Stimulated activated CD8-positive, alpha-beta memory T cell treated with anti-CD3 and anti-CD28 coated beads, Interleukin-7, amount 100 ng/mL, for 24 hours (primary cell): ENCODE results near the gene RNASE11.
"Not testable (repeated sequence)": the region's sequence is repeated elsewhere in the genome, so short reads cannot be mapped to it uniquely, and the experiment has no call there.

Experiments
- DNase-seq: peaks from one replicate; pipeline ENCODE4 v3.0.0-alpha.2; 2020; ENCODE audit warnings: low read depth

RNASE11 gene

DNA sequence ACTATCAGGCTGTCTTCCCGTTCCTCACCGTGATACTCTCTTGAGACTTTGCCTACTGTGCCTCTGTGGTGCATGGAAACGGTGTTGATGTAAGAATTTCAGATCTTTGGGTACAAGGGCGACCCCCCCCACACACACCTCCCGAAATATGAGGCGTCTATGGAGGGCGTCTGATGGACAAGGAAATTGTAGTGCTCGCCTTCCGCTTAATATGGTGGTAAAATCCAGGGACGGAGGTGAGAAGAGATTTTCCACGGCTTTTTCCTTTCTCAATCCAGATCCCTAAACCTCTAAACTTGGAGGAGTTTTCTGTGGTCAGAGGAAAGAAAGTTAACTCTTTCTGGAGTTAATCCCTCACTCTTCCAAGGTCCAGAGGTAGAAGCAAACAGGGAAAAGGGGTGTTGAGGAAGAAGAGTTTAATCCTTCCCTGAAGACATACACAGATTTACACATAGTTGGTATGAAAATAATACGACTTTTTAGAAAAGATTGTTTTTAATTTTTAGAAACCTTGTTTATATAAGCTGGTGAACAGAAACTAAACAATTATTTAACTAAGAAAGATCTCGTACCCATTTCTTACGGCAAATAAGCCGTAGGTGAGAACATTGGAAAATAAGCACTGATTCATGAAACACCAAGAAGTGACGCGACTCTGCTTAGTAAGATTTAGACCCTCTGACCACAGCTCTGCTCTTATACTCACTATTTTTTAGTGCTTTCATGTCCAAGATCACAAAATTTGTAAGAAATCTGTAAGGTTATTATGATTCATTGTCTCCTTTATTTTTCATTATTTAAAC lies 26.4 kb upstream of the RNASE11 start:
- no peak for DNase-seq

- DNase-seq = peak; percentile 67
Observed at GRCh38 chr14:20613094-20614037, 25.6 kb upstream of the RNASE11 start.

DNA sequence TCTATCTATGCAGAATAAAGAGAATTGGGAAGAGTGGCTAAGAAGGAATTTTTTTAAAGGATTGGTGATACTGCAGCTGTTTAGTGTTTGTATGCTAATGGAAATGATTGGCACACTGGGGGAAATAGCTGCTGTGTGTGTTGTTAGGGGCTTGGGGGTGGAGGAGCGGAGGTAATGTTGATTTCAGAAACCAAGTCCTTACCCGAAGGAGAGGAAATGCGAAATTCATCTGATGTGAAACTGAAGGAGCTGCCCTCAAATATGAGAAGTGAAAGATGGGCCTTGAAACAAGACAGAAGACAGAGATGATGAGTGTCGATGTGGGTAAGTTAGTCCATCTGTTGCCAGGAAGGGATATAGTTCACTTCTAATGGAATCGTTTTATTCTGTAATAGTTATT lies 24.6 kb upstream of the RNASE11 start:
- DNase-seq = no peak

- DNase-seq = no peak
Observed at GRCh38 chr14:20611277-20611676, 23.5 kb upstream of the RNASE11 start.

DNA sequence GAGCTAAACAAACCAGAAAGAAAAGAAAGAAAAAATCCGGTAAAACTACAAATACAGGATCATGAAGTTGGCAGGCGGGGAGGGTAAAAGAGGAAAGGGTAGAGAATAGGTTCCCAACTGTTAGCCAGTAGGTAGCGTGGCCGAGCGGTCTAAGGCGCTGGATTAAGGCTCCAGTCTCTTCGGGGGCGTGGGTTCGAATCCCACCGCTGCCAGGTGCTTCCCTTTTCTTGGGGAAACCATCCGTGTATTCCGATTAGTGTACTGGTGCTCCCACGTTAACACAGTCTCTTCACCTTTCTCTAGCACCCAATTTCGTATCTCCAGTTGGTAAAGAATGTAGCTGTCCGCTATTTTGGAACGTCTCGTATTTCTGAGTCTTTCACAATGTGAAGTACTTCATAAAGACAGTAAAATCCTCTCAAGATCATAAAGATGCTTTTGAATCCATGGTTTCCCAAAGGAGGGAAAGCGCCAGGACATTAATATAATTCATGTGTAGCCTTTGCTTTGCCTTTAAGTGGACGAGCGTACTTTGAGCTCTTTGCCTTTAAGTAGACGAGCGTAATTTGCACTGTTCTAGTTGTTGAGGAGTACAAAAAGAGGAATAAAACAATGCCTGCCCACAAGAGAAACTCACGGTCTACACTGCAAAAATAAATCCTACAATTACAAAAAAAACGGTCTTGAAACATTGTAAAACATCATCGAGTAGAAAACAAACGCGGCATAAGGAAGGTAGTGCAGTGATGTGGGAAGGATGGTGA lies 22.4 kb upstream of the RNASE11 start:
- peak; percentile 70 for DNase-seq

DNA sequence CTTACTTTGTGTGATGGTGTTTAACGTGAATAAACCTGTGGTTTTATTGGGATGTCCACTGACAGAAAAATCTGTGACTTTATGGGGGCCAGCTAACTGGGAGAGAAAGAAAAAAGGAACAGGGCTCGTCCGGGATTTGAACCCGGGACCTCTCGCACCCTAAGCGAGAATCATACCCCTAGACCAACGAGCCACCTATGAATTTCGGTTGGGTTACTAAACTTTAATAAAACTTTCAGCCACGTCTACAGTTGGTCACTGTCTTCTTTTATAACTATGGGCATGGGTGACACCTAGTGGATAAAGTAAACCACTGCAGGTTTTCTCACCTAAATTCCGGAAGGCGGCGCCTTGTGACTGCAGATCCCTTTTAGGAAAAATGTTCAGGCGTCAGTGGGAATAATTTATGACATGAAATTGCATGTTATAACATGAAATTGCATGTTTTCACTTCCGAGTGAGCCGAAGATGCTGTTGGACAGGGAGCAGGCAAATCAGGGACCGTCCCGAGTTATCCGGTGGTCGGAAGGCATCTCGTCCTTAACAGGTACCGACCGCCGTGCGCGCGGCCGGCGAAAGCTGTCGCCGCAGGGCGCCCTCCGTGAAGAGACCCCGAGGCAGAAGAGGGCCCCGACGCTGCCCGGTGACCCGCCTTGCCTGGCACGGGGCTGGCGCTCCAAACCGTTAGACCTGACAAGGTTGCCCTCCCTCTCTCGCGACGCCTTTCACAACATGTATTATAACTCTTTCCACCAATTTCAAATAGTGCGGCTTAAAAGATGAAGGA lies 21.6 kb upstream of the RNASE11 start:
- no peak for DNase-seq

DNA sequence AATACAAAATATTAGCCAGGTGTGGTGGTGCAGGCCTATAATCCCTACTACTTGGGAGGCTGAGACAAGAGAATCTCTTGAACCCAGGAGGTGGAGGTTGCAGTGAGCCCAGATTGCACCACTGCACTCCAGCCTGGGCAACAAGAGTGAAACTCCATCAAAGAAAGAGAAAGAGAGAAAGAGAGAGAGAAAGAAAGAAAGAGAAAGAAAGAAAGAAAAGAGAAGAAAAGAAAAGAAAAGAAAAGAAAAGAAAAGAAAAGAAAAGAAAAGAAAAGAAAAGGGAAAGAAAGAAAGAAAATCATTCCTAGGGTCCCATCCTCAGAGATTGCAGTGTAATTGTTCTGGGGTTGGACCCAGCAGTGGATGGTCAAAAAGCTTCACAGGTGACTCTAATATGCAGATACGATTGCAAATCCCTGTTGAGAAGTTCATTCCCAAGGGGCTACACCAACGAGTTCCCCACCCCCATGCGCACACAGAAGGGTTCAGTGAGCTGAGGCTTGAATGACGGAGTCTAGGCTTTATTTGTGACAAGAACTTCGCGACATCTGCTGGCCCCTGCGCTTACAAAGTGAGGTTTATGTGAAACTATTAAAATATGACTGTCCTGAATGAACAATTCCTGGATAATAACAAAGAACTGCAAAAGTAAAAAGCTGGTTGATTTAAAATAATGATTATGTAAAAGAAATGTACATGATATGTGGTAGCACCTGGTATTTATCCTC lies 20.7 kb upstream of the RNASE11 start:
- DNase-seq = no peak

- no peak for DNase-seq
Observed at GRCh38 chr14:20607617-20608016, 19.8 kb upstream of the RNASE11 start.

GRCh38 chr14:20606902-20607242 lies 19.1 kb upstream of the RNASE11 start:
- no peak for DNase-seq

DNA sequence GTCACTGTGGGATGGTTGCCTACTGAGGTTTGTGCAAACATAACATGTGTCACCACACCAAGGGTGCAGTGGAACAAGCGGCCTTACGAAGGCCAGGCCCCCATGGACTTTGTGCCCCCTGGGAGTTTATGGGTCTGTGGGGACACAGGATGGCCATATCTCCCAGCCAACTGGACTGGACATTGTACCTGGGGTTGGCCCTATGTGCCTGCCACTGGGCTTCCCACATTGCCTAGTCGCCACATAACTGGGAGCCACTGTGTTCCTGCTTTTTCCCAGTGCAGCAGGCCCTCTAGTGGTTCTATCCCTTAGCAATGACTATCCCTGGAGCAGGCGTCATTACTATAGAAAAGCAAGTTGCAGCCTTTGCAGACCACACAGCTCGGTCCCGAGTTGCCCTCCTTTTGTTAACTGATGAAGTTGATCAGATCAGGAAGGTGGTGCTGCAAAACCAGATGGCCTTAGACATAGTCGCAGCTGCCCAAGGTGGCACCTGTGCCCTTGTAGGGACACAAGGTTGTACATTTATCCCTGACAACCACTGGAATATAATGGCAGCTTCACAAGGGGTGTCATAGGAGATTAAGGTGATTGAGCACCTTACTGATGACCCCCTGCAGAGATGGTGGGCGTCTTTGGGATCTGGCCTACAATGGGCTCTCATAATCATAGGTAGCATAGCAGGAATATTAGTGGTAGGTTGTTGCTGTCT lies 18.5 kb upstream of the RNASE11 start:
- no peak for DNase-seq

GRCh38 chr14:20603813-20604690 lies 16.3 kb upstream of the RNASE11 start:
- no peak for DNase-seq

GRCh38 chr14:20602583-20602982 lies 14.8 kb upstream of the RNASE11 start:
- no peak for DNase-seq

- DNase-seq = no peak
Observed at GRCh38 chr14:20601522-20601921, 13.7 kb upstream of the RNASE11 start.

GRCh38 chr14:20597108-20597507 lies 9.3 kb upstream of the RNASE11 start:
- DNase-seq = no peak

DNA sequence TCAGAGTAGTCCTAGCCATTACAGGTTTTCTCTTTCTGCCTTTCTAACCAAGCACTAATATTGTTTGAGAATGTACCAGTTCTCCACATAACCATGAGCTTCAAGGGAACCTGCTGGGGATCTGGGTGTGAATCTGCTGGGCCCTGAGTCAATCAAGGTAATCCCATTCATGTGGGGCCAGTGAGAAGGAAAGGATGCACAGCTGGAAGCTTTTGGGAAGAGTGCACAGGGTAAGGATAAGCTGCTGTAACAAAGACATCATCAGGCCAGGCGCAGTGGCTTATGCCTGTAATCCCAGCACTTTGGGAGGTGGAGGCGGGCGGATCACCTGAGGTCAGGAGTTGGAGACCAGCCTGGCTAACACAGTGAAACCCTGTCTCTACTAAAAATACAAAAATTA lies 7.9 kb upstream of the RNASE11 start:
- DNase-seq = not testable (repeated sequence)

DNA sequence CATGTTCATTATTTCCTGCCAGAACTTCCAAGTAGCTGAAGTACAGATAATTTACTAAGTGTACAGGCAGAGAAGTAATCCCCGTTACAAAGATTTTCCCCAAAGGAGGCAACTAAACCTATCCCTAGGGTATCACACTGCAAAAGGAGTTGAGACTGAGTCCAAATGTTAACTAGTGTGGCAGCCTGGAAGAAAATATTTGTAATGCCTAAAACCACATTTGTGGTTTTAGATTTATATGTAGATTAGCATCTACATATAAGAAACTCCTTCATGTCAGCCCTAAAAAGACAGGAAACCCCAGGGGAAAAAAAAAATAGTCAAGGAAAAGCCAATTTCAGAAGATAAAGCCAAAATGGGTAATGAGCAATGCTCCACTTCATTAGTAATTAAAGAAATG lies 4.8 kb upstream of the RNASE11 start:
- no peak for DNase-seq

GRCh38 chr14:20591235-20591634 lies 3.4 kb upstream of the RNASE11 start, which contains the start of gene RNASE12:
TSS of gene RNASE12 (minus strand) at chr14:20591376. CDS start at chr14:20590723, 653 bp downstream.
- DNase-seq = no peak

DNA sequence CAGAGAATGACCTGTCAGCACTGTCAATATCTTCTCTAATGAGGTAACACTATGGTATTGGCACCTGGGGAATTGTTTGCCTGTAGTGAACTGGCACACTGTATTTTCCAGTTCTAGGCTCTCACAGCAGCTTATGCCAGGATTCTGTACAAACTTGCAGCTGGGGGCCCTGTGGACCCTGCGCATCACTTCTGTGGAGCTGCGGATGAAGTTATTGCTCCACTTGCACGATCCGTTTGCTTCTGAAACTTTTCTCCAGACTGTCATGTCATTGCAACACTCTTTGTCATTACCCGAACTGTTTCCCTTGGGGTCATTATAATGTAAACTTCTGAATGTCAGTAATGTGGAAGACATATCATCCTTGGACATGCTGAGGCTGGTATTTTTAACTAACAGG lies 3.9 kb downstream of the RNASE11 start:
- DNase-seq = no peak

DNA sequence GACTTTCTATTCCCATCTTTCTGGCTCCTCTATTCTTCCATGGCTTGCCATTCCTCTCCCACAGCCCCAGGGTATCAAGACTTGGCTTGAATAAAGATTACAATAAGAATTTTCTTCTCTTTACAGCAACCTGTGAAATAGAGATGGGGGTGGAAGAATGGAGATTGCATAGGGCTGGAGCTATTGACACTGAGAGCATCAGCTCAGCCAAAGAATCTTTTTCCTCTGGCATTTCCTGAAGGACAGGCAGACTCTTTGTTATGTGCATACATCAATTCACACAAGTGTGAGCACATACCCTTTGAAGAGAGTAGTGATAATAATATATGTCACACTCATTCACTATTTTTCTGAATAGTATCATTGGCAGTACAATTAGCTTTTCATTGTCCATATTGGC lies 4.7 kb downstream of the RNASE11 start:
- DNase-seq = no peak
